Keratinocyte (primary cell): ENCODE data around the gene FAM156A. TPM values are rescaled to one million over a fixed set of nuclear protein-coding genes. Genes with fewer than 3 reads are reported as not detected.
"Not testable (repeated sequence)": the region's sequence is repeated elsewhere in the genome, so short reads cannot be mapped to it uniquely, and the experiment has no call there.

Experiments
- DNase-seq: peaks from one replicate; pipeline ENCODE4 v3.0.0-alpha.2; 2011; ENCODE audit warnings: low read depth, missing footprints, low spot score
- FAIRE-seq: peaks from 2 replicates; lab custom pipeline; 2011; peaks lifted over from hg19 to GRCh38; lab: Jason Lieb, UNC
- H2AFZ ChIP-seq: 2 replicates; pipeline ENCODE4 v1.6.0; 2012; ENCODE audit warnings: low read length, control low read depth, inconsistent platforms; ENCODE audit not compliant: control insufficient read depth
- H3K27ac ChIP-seq: 2 replicates; pipeline ENCODE4 v1.5.1; 2011; ENCODE audit warnings: low read length; ENCODE audit not compliant: control insufficient read depth, insufficient read depth
- H3K27me3 ChIP-seq: 3 replicates; pipeline ENCODE4 v1.6.0; 2011; ENCODE audit warnings: low read length; ENCODE audit not compliant: control insufficient read depth, insufficient read depth; ENCODE audit errors: extremely low read depth
- H3K36me3 ChIP-seq, 2 experiments: 2 replicates in 1 of 2; 3 replicates in 1 of 2; pipeline ENCODE4 v1.5.1; 2011; ENCODE audit warnings: low read length in 2 of 2, mild to moderate bottlenecking in 1 of 2; ENCODE audit not compliant: control insufficient read depth in 2 of 2, insufficient read depth in 2 of 2; ENCODE audit errors: extremely low read depth in 1 of 2
- H3K4me1 ChIP-seq: 3 replicates; pipeline ENCODE4 v1.5.1; 2011; ENCODE audit warnings: low read length; ENCODE audit not compliant: control insufficient read depth, insufficient read depth; ENCODE audit errors: extremely low read depth
- H3K4me2 ChIP-seq: 3 replicates; pipeline ENCODE4 v1.6.0; 2011; ENCODE audit warnings: low read depth, low read length; ENCODE audit not compliant: control insufficient read depth, insufficient read depth; ENCODE audit errors: extremely low read depth
- H3K4me3 ChIP-seq, 3 experiments: fragments of 200-600 bp in 1 of 3; sonication (generic) in 1 of 3; 2 replicates in 2 of 3; 3 replicates in 1 of 3; pipeline ENCODE4 v1.5.1; 2011 to 2016; ENCODE audit warnings: low read length in 3 of 3, mild to moderate bottlenecking in 3 of 3, control low read depth in 2 of 3, inconsistent platforms in 1 of 3, low read depth in 1 of 3, mixed read lengths in 1 of 3, mixed run types in 1 of 3, moderate library complexity in 1 of 3; ENCODE audit not compliant: control insufficient read depth in 2 of 3, insufficient read depth in 2 of 3; ENCODE audit errors: extremely low read depth in 1 of 3
- H3K79me2 ChIP-seq: 2 replicates; pipeline ENCODE4 v1.6.0; 2012; ENCODE audit warnings: low read length; ENCODE audit not compliant: control insufficient read depth, insufficient read depth
- H3K9ac ChIP-seq: 3 replicates; pipeline ENCODE4 v1.6.0; 2011; ENCODE audit warnings: low read length; ENCODE audit not compliant: control insufficient read depth, insufficient read depth; ENCODE audit errors: extremely low read depth
- H3K9me1 ChIP-seq: 3 replicates; pipeline ENCODE4 v1.6.0; 2011; ENCODE audit warnings: low read length; ENCODE audit not compliant: control insufficient read depth, insufficient read depth; ENCODE audit errors: extremely low read depth
- H3K9me3 ChIP-seq: 2 replicates; pipeline ENCODE4 v1.5.1; 2012; ENCODE audit warnings: low read depth, low read length; ENCODE audit not compliant: control insufficient read depth
- H4K20me1 ChIP-seq: 3 replicates; pipeline ENCODE4 v1.6.0; 2011; ENCODE audit warnings: low read length; ENCODE audit not compliant: control insufficient read depth, insufficient read depth; ENCODE audit errors: extremely low read depth
- dilution Hi-C: fragments of 300-500 bp; cut with MboI; formaldehyde crosslinking; loops from one replicate; pipeline ENCODE4 v1.7.0; 2020; ENCODE audit warnings: low sequenced_read_pairs; ENCODE audit not compliant: extremely low pct_ligation_motif_present
- polyA plus RNA-seq, 5 experiments: library from polyadenylated mRNA; depleted of rRNA in 3 of 5; stranded (reverse) in 3 of 5; stranded (forward) in 1 of 5; unstranded in 1 of 5; fragments of >200 nt; gene quantifications; 1 replicate in 1 of 5; 2 replicates in 3 of 5; 3 replicates in 1 of 5; pipeline versions ENCODE4 v1.2.1 to v1.2.3, GENCODE V29; 2011 to 2012; ENCODE audit warnings: missing spikeins in 2 of 5, low read depth in 1 of 5, low replicate concordance in 1 of 5

FAM156A gene
- polyA plus RNA-seq, 1 donor (not counting 4 experiments of a cell fraction or from before 2014, with no cell fraction given): 12.8 TPM

DNA sequence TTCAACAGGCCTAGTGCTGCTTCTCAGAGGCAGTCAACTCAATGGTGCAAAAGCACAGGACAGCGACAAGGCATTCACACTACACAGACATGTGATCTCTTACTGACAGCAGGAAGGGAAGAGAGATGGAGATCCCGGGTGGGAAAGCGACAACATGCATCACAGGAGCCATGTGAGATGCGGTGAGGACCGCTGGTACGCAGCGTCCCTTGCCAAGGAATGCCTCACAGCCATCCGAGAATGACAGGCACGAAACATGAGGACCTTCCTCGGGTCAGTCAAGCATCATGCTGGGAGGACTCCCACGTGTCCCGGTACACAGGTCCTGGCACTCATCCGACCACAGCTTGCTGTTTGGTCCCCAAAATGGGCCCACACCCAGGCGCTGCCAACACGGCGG is 10.8 kb downstream of the FAM156A start:
- H3K4me2 ChIP-seq, H3K27me3 ChIP-seq, H2AFZ ChIP-seq, DNase-seq, H4K20me1 ChIP-seq, H3K9me1 ChIP-seq, dilution Hi-C loops, H3K79me2 ChIP-seq, H3K4me3 ChIP-seq, H3K27ac ChIP-seq, FAIRE-seq, H3K36me3 ChIP-seq, H3K9ac ChIP-seq, H3K4me1 ChIP-seq, H3K9me3 ChIP-seq: not testable (repeated sequence)

DNA sequence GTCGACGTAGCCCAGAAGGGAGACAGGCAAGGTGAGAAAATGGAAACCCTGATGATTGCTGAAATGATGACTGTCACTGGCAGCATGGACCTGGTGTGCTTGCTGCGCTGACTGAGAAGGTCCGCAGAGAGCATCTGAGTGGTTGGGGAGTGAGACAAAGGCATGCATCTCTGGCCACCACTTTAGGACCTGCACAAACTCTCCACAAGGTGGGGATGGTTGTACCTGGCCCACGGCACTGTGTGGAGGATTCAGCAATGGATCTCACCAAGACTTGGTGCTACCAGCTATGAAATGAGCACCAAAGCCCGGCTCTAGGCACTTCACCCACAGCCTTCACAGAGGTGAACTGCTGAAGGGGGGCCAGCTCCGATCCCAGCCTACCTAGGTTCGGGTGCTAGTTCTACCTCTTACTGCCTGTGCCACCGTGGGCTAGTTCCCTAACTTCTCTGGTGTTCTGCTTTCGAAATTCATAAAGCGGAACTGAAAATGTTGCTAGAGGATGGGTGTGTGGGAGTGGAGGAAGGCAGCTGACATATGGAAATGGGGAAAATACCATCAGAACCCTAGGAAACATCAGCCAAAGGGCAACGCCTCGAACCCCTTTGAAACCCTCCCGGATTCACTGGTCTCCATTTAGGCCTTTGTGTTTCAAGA is 12.4 kb downstream of the FAM156A start:
- H4K20me1 ChIP-seq, H3K4me3 ChIP-seq, H3K9me1 ChIP-seq, H3K9me3 ChIP-seq, DNase-seq, H3K9ac ChIP-seq, FAIRE-seq, dilution Hi-C loops, H3K27ac ChIP-seq, H3K27me3 ChIP-seq, H2AFZ ChIP-seq, H3K36me3 ChIP-seq, H3K4me1 ChIP-seq, H3K4me2 ChIP-seq, H3K79me2 ChIP-seq: not testable (repeated sequence)

DNA sequence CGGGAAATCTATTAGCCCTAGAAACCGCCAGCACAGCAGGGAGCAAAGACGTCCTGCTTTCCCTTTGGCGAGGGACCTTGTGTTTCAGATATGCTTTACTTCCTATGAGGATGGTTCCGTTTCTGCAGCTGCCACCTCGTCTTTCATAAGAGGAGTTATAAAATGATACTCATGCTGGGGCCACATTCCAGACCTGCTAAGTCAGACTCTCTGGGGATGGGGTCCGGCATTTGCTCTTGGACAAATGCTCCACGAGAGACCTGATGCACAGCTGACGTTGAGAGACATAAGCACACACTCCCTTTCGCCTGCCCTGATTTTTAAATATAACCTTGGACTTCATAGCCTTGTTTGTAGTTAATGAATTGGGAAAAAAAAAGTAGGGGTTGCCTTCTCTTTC is 16.6 kb downstream of the FAM156A start:
- H2AFZ ChIP-seq, H3K4me2 ChIP-seq, H3K4me3 ChIP-seq, dilution Hi-C loops, H3K27me3 ChIP-seq, H3K4me1 ChIP-seq, H3K27ac ChIP-seq, H3K9me3 ChIP-seq, FAIRE-seq, DNase-seq, H4K20me1 ChIP-seq, H3K36me3 ChIP-seq, H3K79me2 ChIP-seq, H3K9ac ChIP-seq, H3K9me1 ChIP-seq: not testable (repeated sequence)

DNA sequence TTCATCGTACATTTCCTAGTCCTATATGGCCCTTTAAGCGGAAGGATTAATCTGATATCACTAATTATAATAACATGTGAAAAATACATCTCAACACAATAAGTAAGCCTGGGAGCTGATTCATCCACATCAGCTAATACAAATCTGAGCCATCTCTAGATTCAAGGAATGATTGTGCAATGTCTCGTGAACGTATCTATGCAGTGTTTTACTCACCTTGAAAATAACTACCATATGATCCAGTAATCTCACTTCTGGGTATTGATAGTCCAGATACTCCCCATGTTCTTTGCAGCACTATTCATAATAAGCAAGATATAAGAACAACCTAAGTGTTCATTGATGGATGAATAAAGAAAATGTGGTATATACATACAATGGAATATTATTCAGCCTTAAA is 17.6 kb downstream of the FAM156A start:
- H3K27me3 ChIP-seq, FAIRE-seq, dilution Hi-C loops, H3K27ac ChIP-seq, H3K4me1 ChIP-seq, DNase-seq, H4K20me1 ChIP-seq, H3K36me3 ChIP-seq, H3K4me2 ChIP-seq, H3K9ac ChIP-seq, H3K9me3 ChIP-seq, H2AFZ ChIP-seq, H3K79me2 ChIP-seq, H3K9me1 ChIP-seq, H3K4me3 ChIP-seq: not testable (repeated sequence)

DNA sequence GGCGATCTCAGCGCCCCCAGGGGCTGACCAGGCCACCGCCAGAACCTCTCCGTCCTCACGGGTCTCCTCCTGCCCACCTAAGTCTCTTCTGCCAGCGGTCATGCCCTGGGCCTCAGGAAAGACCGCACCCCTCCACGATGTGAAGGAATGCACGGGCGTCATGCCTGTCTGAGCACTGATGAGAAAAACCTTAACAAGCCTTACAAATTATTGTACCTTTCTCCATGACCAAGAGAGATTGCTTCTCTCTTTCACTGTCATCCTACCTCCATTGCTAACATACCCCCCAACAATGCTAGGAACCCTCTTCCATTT is 22.9 kb downstream of the FAM156A start:
- H3K79me2 ChIP-seq, H3K9me1 ChIP-seq, dilution Hi-C loops, FAIRE-seq, H3K27me3 ChIP-seq, H3K4me1 ChIP-seq, H4K20me1 ChIP-seq, H3K9me3 ChIP-seq, DNase-seq, H3K36me3 ChIP-seq: not testable (repeated sequence)
- H2AFZ ChIP-seq: peak overlapping the region; percentile 94
- H3K4me2 ChIP-seq: peak overlapping the region; percentile 97
- peak overlapping the region; percentile 85 for H3K9ac ChIP-seq
- peak overlapping the region; percentile 52 to 86 (median 70) for H3K4me3 ChIP-seq
- peak overlapping the region; percentile 79 for H3K27ac ChIP-seq
